CD4-positive, alpha-beta T cell treated with Interleukin-4 for 4 hours (primary cell): Measurements from ENCODE around the gene TMEM61.
"Not testable (repeated sequence)": the region's sequence is repeated elsewhere in the genome, so short reads cannot be mapped to it uniquely, and the experiment has no call there.

Experiments
- DNase-seq: peaks from one replicate; pipeline ENCODE4 v3.0.0-alpha.2; 2020

Gene TMEM61

DNA sequence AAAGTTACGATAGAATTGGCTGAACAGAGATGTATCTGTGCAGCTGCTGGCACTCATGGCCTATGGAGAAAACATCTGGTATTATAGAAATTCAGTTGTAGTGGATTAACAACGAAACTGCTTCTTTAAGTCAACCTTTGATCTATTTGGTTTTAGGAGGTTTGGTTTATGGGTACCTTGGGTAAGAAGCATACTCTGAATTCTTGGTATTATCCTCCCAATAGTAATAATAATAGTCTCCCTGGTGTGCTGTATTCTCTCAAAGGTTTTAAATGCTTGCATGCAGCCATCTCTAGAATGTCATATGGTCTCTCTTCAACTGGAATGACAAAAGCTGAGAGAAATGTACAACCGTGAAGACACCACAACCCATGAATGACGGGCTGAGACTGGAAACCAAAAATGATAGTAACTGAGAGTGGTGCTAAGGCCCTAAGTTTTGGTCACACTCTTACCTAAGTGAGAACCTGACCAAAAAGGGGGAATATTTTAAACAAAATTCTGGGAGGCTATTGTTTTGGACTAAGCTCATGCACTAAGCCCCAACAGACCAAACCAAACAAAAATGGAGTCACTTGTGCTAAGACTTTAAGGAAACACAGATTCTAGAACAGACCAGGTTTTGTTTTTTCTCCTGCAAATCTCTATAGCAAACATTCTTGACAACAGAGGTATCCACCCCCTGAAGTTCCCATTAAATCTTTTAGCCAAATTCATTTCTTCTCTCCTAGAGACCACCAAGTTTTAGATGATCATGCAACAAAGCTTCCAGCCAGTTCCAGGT lies 17.6 kb upstream of the TMEM61 start:
- no peak for DNase-seq

DNA sequence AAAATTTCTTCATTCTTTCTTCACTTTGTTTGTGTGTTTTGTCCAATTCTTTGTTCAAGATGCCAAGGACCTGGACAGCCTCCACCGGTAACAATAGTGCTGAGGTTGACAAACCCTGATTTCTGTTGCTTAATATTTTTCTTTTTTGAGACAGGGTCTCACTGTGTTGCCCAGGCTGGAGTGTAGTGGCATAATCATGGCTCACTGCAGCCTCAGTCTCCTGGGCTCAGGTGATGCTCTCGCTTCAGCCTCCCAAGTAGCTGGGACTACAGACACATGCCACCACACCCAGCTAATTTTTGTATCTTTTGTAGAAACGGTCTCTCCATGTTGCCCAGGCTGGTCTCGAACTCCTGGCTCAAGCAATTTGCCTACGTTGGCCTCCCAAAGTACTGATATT lies 16.6 kb upstream of the TMEM61 start:
- DNase-seq: not testable (repeated sequence)

DNA sequence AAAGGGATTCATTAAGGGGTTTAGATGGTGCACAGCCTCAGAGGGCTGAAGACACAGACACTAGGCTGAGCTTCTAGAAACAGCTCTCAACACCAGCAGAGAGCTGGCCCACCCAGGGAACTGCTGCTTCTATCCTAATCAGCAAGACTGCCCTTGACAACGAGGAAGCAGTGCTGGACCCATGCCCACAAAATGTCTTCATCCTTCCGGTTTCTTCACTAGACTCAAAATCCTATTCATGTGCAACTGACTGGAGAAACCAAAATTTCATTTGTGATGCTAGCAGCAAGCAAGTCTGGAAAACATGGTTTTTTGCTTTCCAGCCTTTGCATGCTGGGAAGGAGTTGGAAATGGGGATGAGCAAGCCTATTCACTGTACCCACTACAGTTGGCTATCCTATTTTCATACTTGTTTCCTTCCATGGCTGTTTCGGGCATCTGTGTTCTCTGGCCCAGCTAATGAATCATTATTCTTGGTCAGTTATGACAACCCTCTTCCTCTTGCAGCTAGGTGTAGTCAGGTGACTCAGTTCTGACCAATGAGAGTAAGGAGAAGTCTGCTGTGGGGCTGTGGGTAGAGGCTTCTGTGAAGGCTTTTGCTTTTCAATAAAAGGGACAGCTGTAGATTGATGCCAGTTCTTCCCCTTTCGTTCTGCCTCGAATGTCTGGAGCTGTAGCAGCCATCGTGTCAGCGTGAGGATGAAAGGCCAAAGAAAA lies 14.6 kb upstream of the TMEM61 start:
- DNase-seq: peak; percentile 32

GRCh38 chr1:54967372-54967771 lies 13.1 kb upstream of the TMEM61 start:
- no peak for DNase-seq

GRCh38 chr1:54968551-54968950 lies 11.9 kb upstream of the TMEM61 start:
- DNase-seq: no peak

DNA sequence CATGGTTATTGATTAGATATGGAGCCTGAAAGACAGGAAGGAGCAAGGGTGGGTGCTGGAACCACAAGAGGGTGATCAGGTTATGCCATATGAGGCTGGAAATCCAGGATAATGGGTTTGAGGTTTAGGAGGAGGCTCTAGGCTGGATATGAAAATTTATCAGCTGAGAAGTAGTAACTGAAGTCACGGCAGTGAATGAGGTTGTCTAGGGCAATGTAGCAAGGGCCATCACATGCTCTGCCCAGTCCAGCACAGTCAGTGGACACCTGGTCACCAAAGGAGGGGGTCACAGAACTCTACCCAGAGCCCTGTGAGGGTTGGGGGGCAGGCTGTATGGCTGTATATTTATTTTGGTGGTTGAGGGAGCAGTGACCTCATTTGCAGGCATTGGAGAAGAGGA lies 10.5 kb upstream of the TMEM61 start:
- DNase-seq: no peak

- DNase-seq: no peak
Observed at GRCh38 chr1:54970901-54971300, 9.5 kb upstream of the TMEM61 start.

GRCh38 chr1:54971317-54971791 lies 9.1 kb upstream of the TMEM61 start:
- DNase-seq: no peak

GRCh38 chr1:54972436-54972835 lies 8.0 kb upstream of the TMEM61 start:
- DNase-seq: no peak

GRCh38 chr1:54973205-54973921 lies 7.1 kb upstream of the TMEM61 start:
- DNase-seq: no peak

DNA sequence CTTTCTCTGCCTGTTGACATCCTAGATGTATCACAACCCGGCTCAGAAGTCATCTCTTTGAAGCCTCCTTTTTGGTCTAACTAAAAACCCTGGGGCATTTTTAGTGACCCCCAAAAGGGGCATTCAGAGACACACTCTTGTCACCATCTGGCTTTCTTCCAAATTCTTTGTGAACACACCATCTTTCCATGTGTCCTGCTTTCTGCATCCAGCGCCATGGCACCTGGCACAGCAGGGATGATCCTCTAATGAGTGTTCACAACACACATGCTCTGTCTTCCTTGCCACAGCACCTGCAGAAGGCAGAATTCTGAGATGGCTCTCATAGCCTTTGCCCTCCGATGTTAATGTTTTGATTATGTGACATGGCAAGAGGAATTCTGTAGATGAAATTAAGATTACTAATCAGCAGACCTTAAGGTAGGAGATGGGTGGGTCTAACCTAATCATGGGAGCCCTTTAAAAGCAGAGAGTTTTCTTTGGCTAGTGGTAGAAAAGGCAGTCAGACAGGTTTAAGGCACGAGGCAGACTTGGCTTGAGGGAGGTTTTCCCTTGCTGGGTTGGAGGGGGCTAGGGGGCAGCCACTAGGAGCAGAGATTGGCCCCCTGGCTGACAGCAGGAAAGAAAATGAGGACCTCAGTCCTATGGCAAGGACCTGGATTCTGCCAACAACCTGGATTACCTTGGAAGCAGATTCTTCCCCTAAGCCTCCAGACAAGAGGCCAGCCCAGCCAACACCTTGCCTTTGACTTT lies 4.9 kb upstream of the TMEM61 start:
- no peak for DNase-seq

DNA sequence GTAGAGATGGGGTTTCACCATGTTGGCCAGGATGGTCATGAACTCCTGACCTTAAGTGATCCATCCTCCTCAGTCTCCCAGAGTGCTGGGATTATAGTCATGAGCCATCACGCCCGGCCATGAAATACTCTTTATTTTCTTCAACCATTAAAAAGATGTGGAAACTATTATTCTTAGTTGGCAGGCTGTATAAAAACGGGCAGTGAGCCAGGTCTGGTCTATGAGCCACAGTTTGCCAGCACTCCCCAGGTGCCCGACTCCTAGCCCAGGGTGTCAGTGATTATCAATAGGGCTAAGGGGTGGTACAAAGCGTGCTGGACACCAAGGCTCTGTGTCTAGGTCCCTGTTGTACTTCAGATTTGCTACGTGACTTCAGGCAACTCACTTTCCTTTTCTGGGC lies 3.7 kb upstream of the TMEM61 start:
- DNase-seq: no peak

GRCh38 chr1:54977533-54978297 lies 2.7 kb upstream of the TMEM61 start:
- DNase-seq: no peak

DNA sequence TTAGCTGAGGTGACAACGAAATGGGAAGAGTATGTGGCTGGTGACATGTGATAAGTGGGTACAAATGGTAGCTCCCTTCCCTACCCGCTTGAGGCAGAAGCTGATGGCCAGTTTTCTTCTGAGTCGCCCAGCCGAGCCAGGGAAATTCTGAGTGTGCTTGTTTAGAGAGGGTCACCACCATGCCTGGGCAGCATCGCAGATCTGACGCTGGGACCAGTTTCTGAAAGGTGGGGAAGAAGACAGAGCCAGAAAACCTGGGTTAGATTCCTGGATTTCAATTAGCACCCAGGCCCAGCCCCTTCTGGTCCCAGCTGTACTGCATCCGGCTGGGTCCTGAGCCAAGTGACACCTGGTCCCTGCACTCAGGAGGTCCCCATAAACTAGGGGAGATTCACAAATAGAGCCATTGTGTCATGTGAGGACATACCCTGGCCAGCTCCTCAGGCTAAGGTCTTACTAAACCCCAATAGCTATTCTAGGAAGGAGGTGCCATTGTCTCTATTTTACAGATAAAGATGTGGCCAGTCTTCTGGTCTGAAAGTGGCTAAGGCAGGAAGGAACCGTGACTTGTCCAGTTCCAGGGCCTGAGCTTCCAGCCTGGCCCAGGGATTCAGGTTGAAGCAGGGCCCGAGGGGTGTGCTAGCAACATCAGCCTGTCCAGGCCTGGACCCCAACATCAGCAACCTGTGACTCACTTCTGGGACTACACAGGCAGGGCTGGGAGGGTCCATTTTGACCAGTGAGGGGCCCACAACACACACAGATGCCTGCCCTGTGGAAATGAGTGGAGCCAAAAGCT lies 1.7 kb upstream of the TMEM61 start:
- no peak for DNase-seq

DNA sequence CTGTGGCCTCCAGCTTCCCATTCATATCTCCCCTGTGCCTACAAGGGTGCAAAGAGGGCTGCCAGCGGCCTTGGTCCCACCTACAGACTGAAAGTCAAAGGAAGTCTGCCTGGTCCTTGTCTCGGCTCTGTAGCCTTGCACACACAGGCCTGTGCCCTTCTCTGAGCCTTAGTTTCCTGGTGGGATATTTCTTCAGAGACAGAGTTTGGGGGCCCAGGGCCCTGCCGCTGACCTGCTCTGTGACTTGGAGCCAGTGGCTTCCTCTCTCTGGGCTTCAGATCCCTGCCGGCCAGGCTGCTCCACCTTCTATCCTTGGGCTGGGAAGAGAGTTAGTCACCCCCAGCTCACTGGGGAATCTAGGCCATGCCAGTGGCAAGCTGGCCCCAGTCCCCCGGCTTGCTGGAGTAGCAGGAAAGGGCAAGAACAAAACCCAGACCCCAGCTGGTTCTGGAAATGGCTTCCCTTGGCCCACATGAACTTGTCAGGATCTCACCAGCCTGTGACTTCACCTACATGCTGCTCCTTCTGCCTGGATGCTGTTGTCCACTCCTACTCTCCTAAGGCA lies 1.0 kb upstream of the TMEM61 start:
- DNase-seq: no peak

- DNase-seq: no peak
Observed at GRCh38 chr1:54980046-54980527, 341 bp upstream of the TMEM61 start.

DNA sequence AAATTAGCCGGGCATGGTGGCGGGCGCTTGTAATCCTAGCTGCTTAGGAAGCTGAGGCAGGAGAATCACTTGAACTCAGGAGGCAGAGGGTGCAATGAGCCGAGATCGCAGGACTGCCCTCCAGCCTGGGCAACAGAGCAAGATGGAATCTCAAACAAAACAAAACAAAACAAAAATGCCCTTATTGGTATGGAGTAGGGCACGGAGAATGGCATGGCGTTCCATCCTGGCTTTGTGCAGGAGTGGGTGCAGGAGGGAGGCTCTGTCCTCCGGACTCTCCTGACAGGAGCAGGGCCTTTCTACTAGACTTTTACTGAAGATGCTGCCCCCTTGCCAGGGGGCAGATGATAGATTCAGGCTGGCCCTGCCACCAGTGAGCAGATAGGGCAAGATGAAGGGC lies 1.0 kb downstream of the TMEM61 start:
- DNase-seq: no peak

GRCh38 chr1:54982739-54983138 lies 2.3 kb downstream of the TMEM61 start:
- no peak for DNase-seq

GRCh38 chr1:54984131-54984842 lies 3.9 kb downstream of the TMEM61 start:
- no peak for DNase-seq

DNA sequence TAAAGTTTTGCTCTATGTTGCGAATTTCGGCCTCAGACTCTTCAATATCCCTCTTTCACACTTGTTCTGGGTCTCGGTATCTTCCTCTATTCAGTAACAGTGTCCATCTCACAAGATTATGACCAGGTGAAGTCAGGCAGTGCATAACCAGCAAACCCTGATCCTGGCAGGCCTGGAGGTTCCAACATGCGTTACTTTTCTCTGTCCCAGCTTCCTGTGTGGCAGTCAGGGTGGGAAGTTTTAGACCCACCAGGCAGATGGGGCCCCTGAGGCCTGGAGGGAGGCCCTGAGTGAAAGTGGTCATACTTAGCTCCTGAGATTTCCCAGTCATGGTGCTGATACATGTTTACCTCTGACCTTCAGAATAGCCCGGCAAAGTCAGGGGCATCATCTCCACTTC lies 5.1 kb downstream of the TMEM61 start:
- DNase-seq: no peak
